CMK (cell line): Measurements from ENCODE around the gene IFI27.

Experiments
- DNase-seq: peaks from one replicate; pipeline ENCODE4 v3.0.0-alpha.2; 2010; ENCODE audit warnings: low read depth

Gene IFI27

DNA sequence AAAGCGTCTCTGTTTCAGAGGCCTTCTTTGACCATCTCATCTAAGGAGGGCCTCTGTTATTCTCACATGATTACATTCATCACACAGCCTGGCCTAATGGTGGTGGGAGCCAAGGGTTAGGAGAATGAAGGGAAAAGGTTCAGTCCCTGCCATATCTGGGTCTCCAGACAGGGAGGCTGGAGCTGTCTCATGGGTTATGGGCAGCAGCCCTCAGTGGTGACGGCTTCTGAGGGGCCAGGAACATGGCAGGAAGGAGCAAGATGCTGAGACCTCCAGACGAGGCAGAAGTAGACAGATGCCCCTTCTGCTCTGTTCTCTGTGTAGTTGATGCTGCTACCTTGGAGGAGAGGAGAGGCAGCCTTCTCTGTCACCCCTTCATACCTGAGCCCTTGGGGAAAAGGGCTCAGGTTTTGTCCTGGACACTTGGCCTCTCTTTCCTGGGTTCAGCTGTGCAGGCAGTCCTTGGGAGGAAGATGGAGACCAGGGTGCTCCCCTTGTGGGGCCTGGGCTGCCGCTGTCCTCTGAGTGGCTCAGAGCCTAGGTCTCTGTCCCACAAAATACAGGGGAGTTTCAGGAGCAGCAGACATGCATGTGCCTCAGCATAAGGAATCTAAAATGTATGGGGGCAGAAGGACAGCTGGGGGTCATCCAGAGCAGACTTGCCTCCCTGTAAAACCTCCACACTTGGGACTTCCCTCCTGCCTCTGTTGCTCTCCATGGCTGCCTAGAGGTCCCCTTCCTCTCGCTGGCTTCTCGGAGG lies 15.3 kb downstream of the IFI27 start:
- DNase-seq: no peak

DNA sequence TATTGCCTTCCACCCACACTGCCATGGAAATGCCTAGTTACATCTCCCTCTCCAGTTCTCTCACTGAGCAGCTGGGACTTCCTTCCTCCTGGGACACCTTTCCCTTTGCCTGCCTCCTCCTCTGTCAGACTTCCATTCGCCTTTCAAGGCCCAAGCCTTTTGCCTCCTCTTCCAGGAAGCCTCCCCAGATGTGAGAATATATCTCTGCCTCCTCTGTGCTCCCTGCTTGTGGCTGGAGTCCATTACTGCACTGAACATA lies 15.8 kb downstream of the IFI27 start:
- no peak for DNase-seq

DNA sequence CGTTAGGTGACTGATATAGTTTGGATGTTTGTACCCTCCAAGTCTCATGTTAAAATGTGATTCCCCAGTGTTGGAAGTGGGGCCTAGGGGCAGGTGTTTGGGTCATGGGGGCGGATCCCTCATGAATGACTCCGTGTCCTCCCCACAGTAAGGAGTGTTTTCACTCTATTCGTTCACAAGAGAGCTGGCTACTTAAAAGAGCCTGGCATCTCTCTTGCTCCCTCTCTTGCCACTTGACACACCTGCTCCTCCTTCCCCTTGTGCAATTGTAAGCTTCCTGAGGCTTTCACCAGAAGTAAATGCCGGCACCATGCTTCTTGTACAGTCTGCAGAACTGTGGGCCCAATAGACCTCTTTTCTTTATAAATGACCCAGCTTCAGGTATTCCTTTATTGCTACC lies 16.3 kb downstream of the IFI27 start:
- DNase-seq: no peak

DNA sequence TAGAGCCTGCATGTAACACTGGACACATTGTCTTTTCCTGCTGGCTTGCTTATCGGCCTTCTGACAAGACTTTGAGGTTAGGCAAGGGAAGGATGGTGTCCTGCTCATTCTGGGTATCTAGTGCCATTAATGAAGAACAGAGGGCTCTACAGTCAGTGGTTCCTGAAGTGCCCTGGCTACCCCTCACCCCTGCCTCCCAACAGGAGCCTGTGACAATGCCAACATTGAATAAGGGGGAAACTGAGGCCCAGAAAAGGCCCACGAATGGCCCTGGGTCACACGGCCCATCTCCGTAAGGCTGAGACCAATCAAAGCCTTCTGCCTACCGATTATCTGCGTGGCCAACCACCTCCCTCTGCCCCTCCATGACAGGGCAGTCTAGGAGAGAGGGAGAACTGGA lies 16.8 kb downstream of the IFI27 start:
- no peak for DNase-seq

DNA sequence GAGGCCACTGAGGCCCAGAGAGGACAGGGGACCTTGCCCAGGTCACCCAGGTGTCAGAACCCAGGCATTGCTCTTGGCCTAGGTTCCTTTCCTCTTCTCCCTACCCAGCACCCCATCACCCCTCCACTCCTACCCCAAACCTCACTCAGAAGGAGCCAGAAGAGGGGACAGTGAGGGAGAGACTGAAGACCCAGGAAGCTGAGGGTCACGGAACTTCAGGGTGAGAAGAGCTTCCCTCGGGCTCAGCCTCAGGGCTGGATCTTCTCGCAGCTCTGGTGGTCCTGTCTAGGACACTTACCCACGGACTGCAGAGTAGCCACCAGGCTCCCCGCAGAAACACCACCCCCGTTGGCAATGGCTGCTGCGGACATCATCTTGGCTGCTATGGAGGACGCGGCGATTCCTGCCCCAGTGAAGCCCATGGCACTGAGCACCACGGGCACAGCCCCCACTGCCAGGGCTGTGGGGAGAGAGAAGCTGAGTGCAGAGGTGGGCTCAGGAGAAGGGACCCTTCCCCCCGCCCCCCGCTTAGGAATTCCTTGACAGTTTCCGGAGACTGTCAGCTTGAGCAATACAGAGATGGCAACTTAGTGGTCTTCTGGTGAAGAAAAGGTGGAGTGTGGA lies 17.8 kb downstream of the IFI27 start:
- DNase-seq: no peak

DNA sequence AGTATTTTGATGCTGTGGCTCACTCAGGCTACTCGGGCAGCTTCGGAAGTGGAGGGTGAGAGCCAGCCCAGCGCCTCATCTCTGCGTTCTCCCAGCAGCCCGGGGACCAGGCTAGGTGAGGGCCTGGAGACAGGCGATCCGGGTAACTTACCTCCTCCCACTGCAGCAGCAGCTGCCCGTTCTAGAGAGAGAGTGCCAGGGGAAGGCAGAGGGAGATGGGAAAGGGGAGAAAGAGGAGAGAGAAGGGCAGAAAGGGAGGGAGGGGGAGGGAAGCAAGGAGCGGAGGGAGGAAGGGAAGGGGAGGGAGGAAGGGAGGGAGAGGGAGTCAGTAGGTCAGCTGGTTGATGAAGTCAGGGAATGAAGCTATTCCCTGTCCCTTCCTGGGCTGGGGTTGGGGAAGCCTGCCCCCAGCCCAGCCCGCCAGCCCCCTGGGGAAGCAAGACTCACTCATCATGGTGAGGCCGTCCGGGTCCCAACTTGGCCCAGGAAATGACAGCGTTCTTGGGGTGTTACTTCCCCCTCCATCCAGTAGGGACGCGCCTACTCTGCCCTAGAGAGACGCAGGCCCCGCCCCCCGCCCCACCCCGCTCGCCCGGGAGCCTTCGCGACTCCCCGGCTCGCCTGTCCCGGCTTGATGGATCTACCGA lies 18.7 kb downstream of the IFI27 start, which contains the start of gene IFI27L2:
IFI27L2 (minus strand) TSS at position 494 of the 647 bp plus-strand sequence; CDS start at position 454, 40 bp downstream.
- peak; percentile 26 for DNase-seq

DNA sequence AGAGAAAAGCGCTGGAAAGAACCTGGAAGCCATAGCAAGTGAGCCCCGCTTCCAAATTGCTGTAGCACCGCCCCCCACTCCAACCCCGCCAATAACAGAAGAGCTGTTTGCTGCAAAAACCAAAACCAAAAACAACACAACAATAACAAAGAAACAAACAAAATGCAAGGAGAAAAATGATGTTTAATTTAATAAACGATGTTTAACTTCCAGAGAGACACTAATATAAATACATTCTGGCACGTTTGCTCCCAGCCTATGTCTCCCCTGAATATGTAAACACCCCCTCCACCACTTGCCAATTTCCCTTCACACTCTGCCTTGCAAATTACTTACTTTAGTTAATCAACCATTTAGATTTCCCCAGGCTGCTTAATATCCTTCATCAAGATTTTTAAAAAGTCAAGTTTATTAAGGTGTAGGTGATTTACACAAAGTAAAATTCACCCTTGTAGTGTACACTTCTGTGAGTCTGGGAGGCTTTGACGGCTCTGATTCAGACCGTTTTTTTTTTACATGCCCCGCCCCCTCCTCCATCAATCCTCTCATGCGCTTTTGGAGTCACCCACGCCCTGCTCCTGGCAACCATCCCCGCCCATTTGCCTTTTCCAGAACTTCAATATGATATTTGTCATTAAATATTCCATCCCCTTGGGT lies 19.4 kb downstream of the IFI27 start:
- DNase-seq: no peak

DNA sequence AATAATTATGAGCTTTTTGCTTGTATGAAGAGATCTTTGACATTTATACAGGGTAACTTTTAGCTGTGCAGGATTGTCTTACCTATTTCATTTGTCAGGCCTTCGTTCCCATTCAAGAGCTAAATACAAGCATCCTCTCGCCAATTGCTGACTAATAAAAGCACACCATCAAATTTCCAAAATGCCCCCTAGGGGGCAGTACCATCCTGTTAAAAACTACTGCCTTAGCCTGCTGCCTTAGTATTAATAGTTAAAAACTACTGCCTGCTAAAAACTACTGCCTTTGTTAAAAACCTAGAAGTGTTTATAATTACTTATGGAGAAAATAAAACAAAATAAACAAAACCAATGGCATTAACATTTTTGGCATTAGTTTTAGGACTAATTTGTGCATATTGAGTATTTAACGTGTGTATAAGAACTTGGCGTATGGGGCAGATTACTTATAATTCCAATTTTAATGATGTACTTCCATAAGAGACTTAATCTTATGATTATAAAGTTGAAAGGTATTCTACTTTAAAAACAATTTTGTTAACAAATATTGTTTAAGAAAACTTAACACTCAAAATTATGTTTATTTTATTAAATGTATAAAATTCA lies 21.9 kb downstream of the IFI27 start:
- peak; percentile 43 for DNase-seq

DNA sequence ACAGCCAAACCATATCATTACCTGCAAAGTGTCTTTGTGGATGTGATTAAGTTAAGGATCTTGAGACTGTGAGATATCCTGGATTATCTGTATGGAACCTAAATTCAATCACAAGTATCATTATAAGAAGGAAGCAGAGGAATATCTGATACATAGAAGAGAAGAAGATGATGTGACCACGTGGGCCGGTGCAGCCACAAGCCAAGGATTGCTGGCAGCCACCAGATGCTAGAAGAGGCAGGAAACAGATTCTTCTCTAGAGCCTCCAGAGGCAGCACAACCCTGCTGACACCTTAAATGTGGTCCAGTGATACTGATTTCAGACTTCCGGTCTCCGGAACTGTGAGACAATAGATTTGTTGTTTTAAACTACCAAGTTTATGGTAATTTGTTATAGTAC lies 24.9 kb downstream of the IFI27 start:
- DNase-seq: no peak

DNA sequence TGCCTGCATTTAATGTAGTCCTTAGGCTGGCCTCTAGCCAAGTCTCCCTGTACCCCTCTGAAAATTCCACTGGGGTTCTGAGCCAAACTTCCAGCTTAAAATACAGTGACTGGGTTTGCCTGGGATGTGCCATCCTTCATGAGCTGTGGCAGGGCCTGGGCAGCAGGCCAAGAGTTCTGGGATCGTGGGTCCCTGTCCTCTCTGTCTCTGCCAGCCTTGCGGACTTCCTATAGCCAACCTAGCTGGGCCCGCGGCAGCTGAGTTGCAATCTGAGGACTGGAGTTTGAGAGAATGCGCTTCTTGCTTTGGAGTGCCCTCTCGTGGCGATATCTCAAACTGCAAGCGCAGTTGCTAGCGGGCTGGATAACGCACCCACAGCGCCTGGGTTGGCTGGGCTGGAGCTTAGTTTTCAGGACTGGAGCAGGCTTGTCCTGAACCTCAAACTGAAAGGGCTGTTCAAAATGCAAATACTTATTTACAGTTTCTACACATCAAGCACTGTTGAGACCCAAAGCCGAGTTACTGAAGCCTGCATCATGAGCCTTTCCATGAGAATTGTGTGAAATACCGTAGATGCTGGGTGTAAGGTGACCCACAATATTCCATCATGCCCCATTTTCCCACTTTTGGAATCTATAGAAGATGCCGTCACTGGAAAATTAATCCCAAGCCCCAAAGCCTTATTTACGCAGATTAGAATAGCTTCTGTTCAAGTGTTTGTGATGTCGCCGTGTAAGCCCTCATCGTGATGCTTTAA lies 26.2 kb downstream of the IFI27 start:
- DNase-seq: peak; percentile 65

DNA sequence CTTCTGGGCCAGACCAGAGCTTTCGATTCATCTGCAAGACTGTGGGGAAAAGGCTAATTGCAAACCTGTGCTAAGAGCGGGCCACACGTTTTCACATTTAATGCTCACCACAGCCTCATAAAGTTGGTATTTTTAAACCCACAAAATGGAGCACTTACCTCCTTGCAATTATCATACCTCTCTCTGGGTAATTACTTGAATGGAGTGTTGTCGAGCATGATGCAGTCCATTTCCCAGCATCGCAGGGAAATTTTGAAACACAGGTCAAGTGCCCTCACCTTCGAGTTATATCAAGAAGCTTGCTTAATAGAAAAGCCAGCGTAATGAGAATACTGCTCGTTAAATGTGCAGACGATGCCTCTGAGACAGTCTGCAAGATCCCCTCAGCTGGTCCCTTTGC lies 27.7 kb downstream of the IFI27 start:
- DNase-seq: no peak

DNA sequence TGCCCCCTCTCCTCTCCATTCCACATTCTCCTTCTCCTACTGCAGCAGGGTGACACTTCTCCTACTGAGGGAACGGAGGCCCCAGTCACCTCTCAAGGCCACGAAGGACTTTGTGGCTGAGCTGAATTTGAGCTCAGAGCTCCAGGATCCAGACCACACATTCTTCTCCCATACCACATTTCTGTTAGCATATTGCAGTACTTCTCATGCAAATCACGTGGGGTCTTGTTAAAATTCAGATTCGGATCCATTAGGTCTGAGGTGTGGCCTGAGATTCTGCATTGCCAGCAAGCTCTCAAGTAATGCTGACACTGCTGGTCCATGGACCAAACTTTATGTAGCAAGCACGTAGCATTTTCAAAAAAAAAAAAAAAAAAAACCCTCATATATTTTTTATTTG lies 28.5 kb downstream of the IFI27 start:
- DNase-seq: no peak

DNA sequence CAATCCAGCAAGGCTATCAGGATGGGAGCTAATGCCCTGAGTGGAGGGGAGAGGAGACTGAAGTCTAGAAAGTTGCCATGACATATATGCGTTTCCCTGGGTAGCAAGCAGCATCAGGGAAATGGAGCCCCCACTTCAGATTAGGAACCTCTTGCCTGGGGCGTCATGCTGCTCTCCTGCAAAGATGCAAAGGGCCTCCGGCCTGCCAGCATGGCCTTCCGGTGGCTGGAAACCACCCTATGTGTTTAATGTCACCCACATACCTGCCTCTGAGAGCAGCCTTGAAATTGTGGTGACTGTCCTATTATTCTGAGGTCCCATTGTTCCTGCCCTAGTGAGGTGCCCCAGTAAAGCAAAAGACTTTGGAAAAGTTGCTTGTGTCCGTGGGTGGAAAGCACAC lies 28.9 kb downstream of the IFI27 start:
- DNase-seq: no peak

DNA sequence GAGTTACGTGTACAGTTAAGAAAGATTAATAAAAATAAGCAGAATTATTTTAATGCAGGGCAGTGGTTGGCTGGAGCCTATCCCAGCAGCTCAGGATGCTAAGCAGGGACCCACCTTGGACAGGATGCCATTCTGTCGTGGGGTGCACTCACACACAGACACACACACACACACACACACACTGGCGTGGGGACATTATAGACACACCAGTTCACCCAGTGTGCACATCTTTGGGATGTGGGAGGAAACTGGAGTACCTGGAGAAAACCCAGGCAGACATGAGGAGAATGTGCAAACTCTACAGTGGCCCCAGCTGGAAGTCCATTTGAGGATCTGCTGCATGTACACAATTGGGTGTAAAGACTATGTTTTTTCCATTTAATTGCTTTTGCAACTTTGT lies 31.7 kb downstream of the IFI27 start:
- no peak for DNase-seq

DNA sequence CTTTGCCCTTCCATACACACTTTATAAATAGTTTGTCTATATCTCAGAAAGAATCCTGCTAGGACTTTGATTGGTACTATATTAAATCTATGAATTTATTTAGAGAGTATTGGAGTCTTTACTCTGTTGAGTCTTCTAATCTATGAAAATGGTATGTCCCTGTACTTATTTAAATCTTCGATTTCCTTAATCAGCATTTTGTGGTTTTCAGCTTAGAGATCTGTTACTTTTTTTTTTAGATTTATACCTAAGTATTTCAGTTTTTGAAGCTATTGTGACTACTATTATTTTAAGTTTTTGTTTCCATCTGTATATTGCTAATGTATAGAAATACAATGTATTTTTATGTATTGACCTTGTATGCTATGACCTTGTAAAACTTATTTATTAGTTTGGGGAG lies 32.3 kb downstream of the IFI27 start:
- DNase-seq: no peak

DNA sequence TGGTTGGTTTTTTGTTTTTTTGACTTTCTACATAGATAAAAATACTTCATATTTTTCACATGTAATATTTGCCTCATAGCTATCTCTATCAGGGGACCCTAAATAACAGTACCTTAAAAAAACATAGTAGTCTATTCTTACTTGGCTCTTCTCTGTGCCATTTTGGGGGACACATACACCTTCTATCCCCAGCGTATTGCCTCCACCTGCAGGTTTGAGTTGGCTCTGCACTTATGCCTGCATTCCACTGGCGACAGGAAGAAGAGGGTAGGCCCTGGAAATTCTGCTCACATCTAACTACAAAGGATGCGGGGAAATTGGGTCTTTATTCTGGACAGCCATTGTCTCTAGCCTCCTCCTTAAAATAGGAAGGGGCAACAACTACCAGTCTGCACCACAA lies 32.7 kb downstream of the IFI27 start:
- no peak for DNase-seq

DNA sequence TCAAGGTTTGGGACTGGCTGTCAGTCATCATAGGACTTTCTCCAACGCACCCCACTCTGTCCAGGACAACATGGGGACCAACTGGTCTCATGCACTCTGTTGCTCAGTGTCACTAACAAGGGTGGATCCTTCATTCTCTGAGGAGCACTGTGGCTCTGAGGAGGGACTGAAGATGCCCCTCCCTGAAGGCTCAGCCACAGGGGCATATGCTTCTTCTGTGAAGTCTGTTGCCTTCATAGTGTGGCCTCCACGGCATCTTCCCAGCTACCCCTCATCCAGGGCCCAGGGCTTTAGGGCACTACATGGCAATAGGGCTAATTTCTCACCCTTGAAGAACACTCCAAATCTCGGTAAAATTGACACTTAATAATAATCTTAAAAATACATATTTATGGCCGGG lies 33.2 kb downstream of the IFI27 start:
- no peak for DNase-seq

DNA sequence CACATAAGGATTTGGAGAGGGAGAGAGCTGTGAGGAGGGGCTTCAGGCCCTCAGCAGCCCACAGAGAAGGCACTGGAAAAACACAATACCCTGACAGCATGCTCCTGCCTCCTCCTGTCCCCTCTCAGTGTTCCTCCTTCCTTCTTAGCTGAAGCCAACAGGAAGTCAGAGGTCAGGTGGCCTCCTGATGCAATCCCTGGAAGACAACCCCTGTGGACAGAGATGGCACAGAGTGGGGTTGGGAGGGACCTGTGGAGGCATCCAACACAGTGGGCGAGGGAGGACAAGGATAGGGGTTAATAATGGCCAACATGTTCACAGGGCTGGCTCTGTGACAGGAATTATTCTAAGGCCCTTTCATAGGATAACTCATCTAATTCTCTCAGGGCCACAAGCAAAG lies 34.2 kb downstream of the IFI27 start:
- no peak for DNase-seq

DNA sequence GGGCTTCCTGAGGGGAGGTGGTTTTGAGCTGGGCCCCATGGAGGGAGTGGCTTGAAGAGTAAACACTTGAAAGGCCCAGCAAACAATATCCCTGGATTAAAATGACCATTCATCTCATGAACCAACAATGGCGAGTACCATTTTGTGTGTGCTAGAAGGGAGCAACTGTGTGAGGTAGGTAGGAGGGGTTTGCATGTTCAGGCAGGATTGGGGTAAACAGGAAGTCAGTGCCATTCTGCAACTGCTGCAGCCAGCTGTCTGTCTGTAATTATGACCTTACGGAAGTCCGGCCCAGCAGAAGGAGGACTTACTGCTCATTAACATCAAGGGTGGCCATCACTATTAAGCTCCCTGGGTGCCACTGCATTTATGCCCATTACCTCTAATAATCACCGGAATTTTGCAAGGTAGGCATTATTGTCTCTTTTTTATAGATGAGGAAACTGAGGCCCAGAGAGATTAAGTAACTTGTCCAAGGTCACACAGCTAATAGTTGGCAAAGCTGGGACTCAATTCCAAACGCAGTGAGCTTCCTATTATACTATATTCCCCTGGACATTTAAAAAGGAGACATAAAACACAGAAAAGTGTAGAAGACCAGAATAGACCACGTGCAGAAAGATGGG lies 35.5 kb downstream of the IFI27 start:
- no peak for DNase-seq

DNA sequence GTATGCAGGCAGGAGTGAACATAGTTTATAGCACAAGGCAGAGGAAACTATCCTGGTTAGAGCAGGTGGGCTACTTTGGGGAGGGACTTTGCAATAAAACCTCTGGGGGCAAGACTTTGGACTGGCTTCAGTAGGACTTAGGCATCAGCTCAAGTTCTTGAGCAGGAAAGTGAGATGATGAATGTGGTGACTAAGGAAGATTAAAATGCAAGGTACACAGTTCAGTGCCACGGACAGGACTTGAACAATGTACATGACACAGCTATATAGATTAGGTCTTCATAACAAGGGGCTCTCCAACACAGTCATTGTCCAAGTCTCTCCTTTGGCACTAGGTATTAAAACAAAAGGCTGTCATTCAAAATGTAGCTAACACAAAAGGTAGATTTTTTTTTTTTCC lies 42.1 kb downstream of the IFI27 start:
- DNase-seq: no peak

DNA sequence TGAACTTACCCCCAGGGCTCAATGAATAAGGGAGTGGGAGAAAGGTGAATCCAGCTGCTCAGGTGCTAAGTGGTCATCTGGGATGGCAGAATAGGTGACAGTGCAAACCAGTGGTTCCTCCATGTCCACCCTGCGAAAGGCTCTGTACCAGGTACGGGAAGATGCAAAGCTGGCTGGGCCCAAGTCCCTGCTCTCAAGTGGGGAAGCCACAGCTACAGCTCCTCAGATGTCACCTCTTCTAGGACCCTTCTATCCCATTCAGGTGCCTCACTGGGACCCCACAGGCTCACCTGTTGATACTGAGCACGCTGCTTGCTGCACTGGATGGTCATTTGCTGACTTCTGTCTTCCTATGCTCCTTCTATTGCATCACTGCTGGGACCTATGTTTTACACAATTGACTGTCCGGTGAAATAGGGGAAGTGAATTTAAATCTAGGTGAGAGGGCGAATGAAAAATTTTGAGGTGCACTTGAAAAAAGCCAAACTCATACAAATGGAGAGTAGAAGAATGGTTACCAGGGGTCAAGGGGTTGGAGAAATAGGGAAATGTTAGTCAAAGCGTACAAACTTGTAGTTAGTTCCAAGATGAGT lies 43.3 kb downstream of the IFI27 start:
- DNase-seq: no peak
